VCaP (cell line): ENCODE results near the gene PDCD6IP.

Source experiments
- H3K27ac ChIP-seq: fragments of 450-650 bp; 2 replicates; pipeline ENCODE4 v1.5.1; 2017
- CTCF ChIP-seq: fragments of 450-650 bp; conservative IDR thresholded peaks from 2 replicates; pipeline ENCODE4 v1.5.1; 2017; ENCODE audit warnings: mild to moderate bottlenecking, moderate library complexity

PDCD6IP gene

GRCh38 chr3:33877187-33877586 is 78.8 kb downstream of the PDCD6IP start:
- H3K27ac ChIP-seq = no peak overlapping the region
- TF ChIP-seq CTCF = no peak

GRCh38 chr3:33879540-33879939 is 81.1 kb downstream of the PDCD6IP start:
- no peak overlapping the region for H3K27ac ChIP-seq
- no peak for TF ChIP-seq CTCF

GRCh38 chr3:33881156-33882064 is 83.0 kb downstream of the PDCD6IP start:
- H3K27ac ChIP-seq = no peak overlapping the region
- TF ChIP-seq CTCF = no peak

- TF ChIP-seq CTCF = no peak
Observed at GRCh38 chr3:33882296-33882695, 83.9 kb downstream of the PDCD6IP start.

GRCh38 chr3:33883538-33883950 is 85.1 kb downstream of the PDCD6IP start:
- no peak overlapping the region for H3K27ac ChIP-seq

More at GRCh38 chr3:33882296-33882695, 83.9 kb downstream of the PDCD6IP start:
- H3K27ac ChIP-seq = no peak overlapping the region

GRCh38 chr3:33883951-33884561 is 85.6 kb downstream of the PDCD6IP start:
- H3K27ac ChIP-seq = no peak overlapping the region
- TF ChIP-seq CTCF = peak; percentile 64

More at GRCh38 chr3:33883538-33883950, 85.1 kb downstream of the PDCD6IP start:
- peak; percentile 81 for TF ChIP-seq CTCF

GRCh38 chr3:33884701-33885100 is 86.3 kb downstream of the PDCD6IP start:
- H3K27ac ChIP-seq = no peak overlapping the region
- TF ChIP-seq CTCF = no peak
